Naive thymus-derived CD4-positive, alpha-beta T cell (primary cell): ENCODE data around the gene CRTC1. TPM values are rescaled to one million over a fixed set of nuclear protein-coding genes. Genes with fewer than 3 reads are reported as not detected.

Experiments used
- ATAC-seq: fragments of 150-1000 bp; cut with Tn5 transposase; 2 replicates; pipeline ENCODE4 v1.10.0; 2021; ENCODE audit warnings: mild to moderate bottlenecking, moderate library complexity
- CTCF ChIA-PET: fragments of 350-600 bp; sonication (Branson Sonifier 250); formaldehyde crosslinking; loops from one replicate; lab custom pipeline; 2021; ENCODE audit warnings: antibody characterized with exemption; lab: Charles Lee
- POLR2A ChIA-PET: fragments of 350-600 bp; sonication (Branson Sonifier 250); formaldehyde crosslinking; loops from one replicate; lab custom pipeline; 2021; ENCODE audit warnings: antibody characterized with exemption, inconsistent platforms; lab: Charles Lee
- DNase-seq, 9 donors: peaks; one replicate each; pipeline versions ENCODE4 v3.0.0 to v3.0.0-alpha.2; 2020 to 2022; ENCODE audit warnings: mixed read lengths in 1 of 9
- H3K27ac ChIP-seq: one replicate; pipeline ENCODE4 v1.7.0; 2013; ENCODE audit warnings: mild to moderate bottlenecking, low read depth, low read length, moderate library complexity
- H3K27me3 ChIP-seq, 2 donors: one replicate each; pipeline ENCODE4 v1.7.0; 2013; ENCODE audit warnings: low read length in 2 of 2, mild to moderate bottlenecking in 2 of 2, moderate library complexity in 2 of 2; ENCODE audit not compliant: control insufficient read depth in 2 of 2, insufficient read depth in 2 of 2
- H3K36me3 ChIP-seq, 3 experiments: 1 replicate in 2 of 3; 2 replicates in 1 of 3; pipeline ENCODE4 v1.7.0; 2013; ENCODE audit warnings: low read length in 3 of 3, mild to moderate bottlenecking in 3 of 3, moderate library complexity in 1 of 3; ENCODE audit not compliant: insufficient read depth in 3 of 3, control insufficient read depth in 2 of 3
- H3K4me1 ChIP-seq, 2 donors: one replicate each; pipeline ENCODE4 v1.7.0; 2013; ENCODE audit warnings: low read length in 2 of 2, mild to moderate bottlenecking in 2 of 2, moderate library complexity in 1 of 2; ENCODE audit not compliant: control insufficient read depth in 2 of 2, insufficient read depth in 2 of 2
- H3K4me3 ChIP-seq: 2 replicates; pipeline ENCODE4 v1.7.0; 2013; ENCODE audit warnings: mild to moderate bottlenecking, low read length
- H3K9me3 ChIP-seq, 3 experiments: 1 replicate in 2 of 3; 2 replicates in 1 of 3; pipeline ENCODE4 v1.7.0; 2013; ENCODE audit warnings: low read length in 3 of 3; ENCODE audit not compliant: control insufficient read depth in 2 of 3
- H3K27ac Mint-ChIP-seq, 9 donors: one replicate each; pipeline ENCODE4 v1.8.0; 2020 to 2022; ENCODE audit warnings: mixed read lengths in 9 of 9, mild to moderate bottlenecking in 8 of 9, moderate library complexity in 5 of 9, inconsistent platforms in 2 of 9
- H3K27me3 Mint-ChIP-seq, 5 donors: one replicate each; pipeline ENCODE4 v1.8.0; 2021 to 2022; ENCODE audit warnings: mixed read lengths in 5 of 5, mild to moderate bottlenecking in 1 of 5
- H3K36me3 Mint-ChIP-seq, 5 donors: one replicate each; pipeline ENCODE4 v1.8.0; 2020 to 2022; ENCODE audit warnings: mixed read lengths in 5 of 5, mild to moderate bottlenecking in 3 of 5, inconsistent platforms in 1 of 5
- H3K4me1 Mint-ChIP-seq, 7 donors: one replicate each; pipeline ENCODE4 v1.8.0; 2020 to 2022; ENCODE audit warnings: mixed read lengths in 7 of 7, mild to moderate bottlenecking in 3 of 7, inconsistent platforms in 1 of 7
- H3K4me3 Mint-ChIP-seq, 10 donors: one replicate each; pipeline ENCODE4 v1.8.0; 2020 to 2022; ENCODE audit warnings: mild to moderate bottlenecking in 10 of 10, mixed read lengths in 10 of 10, moderate library complexity in 6 of 10, inconsistent platforms in 2 of 10
- H3K9me3 Mint-ChIP-seq, 11 donors: one replicate each; pipeline ENCODE4 v1.8.0; 2020 to 2022; ENCODE audit warnings: mixed read lengths in 11 of 11, mild to moderate bottlenecking in 4 of 11, inconsistent platforms in 1 of 11, moderate library complexity in 1 of 11
- intact Hi-C, 2 donors: fragments of 100-400 bp; cut with micrococcal nuclease; formaldehyde crosslinking; loops; one replicate each; pipeline ENCODE4 v1.15.1; 2023
- polyA plus RNA-seq, 2 donors: library from polyadenylated mRNA; unstranded; fragments of 300-500 nt; fragmentation: Illumina TruSeq; gene quantifications; one replicate each; pipeline ENCODE4 v1.2.3, GENCODE V29; 2021
- total RNA-seq, 6 experiments: library from RNA in 5 of 6; stranded (reverse) in 5 of 6; gene quantifications; 1 replicate in 5 of 6; 2 replicates in 1 of 6; pipeline ENCODE4 v1.2.3 and lab custom pipeline; 2021 to 2026

CRTC1 gene
- total and polyA plus RNA-seq, 7 experiments from 2014 or later = 0.97 to 23.4 (median 20.5) TPM

DNA sequence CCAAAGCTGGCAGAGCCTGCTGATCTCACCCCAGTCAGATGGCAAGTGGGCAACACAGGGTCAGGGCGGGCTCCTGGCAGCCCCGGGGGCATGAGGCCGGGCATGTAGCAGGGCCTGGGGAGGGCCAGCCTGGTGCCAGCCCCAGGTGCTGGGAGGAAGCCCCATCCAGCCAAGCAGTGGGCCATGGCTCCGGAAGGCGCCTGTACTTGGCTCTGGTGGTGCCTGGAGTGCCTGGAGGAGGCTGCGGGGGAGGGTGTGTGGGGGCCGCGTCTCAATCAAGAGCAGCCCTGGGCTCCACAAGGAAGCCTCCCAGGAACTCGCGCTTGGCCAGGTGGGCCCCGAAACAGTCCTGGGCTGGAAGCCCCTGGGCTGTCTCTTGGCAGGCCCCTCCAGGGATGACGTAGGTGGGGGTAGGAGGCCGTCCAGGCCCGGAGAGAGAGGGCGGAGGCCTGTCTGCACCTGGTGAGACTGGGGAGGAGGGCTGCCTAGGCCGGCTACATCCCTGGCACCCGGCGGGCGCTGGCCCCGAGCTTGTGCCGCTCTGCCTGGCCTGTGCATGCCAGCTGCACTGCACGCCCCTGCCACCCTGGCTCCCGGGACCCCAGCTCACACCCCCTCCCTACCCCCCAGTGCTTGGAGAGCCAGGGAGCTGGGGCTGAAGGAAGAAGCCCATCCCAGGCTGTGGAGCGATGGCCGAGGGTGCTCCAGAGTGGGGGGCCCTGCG, 61.7 kb downstream of the CRTC1 start:
- H3K36me3 ChIP-seq = peaks cover 0 to 19% (median 0%) of the 10 kb centered on the region in 3 experiments
- Mint-ChIP-seq H3K36me3 (peaks cover 0 to 5% (median 4%) of the 10 kb centered on the region in 5 donors), H3K9me3 (no peaks in the 10 kb centered on the region), H3K27me3 (no peaks in the 10 kb centered on the region), H3K4me3 (no peak overlapping the region), H3K4me1 (peaks cover 0 to 6% (median 0%) of the 10 kb centered on the region in 7 donors), H3K27ac (no peak overlapping the region)
- ChIA-PET CTCF (no interaction called here), POLR2A (no interaction called here)
- no peak overlapping the region for H3K4me3 ChIP-seq
- no peak overlapping the region for H3K27ac ChIP-seq
- intact Hi-C loops = no loop called here
- no peaks in the 10 kb centered on the region for H3K27me3 ChIP-seq
- DNase-seq (no peak), ATAC-seq (no peak)
- H3K4me1 ChIP-seq = no peaks in the 10 kb centered on the region
- H3K9me3 ChIP-seq = no peaks in the 10 kb centered on the region

DNA sequence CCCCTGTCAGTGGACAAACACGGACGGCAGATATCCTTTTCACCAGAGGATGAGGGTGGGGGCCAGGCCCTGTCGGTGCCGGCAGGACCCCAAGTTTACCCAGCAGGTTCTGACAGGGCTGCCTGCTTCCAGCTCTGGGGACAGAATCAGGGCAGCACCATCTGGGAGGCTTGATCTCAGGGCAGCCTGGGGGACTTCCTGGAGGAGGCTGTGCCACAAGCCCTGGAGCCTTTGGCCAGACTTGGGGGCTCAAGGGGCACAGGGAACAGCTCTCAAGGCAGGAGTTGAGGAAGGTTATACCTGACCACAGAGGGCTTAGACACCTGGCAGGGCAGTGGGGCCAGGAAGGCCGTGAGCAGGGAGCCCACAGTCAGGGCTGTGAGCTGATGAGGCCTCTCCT, 62.5 kb downstream of the CRTC1 start:
- intact Hi-C loops = no loop called here
- Histone ChIP-seq H3K27ac (no peak overlapping the region), H3K4me3 (no peak overlapping the region), H3K4me1 (no peaks in the 10 kb centered on the region), H3K9me3 (no peaks in the 10 kb centered on the region), H3K27me3 (no peaks in the 10 kb centered on the region), H3K36me3 (peaks cover 0 to 27% (median 0%) of the 10 kb centered on the region in 3 experiments)
- ATAC-seq (no peak), DNase-seq (no peak)
- Mint-ChIP-seq H3K27me3 (no peaks in the 10 kb centered on the region), H3K36me3 (peaks cover 0 to 9% (median 8%) of the 10 kb centered on the region in 5 donors), H3K27ac (no peak overlapping the region), H3K4me3 (no peak overlapping the region), H3K9me3 (no peaks in the 10 kb centered on the region), H3K4me1 (no peaks in the 10 kb centered on the region)
- ChIA-PET CTCF (no interaction called here), POLR2A (no interaction called here)

DNA sequence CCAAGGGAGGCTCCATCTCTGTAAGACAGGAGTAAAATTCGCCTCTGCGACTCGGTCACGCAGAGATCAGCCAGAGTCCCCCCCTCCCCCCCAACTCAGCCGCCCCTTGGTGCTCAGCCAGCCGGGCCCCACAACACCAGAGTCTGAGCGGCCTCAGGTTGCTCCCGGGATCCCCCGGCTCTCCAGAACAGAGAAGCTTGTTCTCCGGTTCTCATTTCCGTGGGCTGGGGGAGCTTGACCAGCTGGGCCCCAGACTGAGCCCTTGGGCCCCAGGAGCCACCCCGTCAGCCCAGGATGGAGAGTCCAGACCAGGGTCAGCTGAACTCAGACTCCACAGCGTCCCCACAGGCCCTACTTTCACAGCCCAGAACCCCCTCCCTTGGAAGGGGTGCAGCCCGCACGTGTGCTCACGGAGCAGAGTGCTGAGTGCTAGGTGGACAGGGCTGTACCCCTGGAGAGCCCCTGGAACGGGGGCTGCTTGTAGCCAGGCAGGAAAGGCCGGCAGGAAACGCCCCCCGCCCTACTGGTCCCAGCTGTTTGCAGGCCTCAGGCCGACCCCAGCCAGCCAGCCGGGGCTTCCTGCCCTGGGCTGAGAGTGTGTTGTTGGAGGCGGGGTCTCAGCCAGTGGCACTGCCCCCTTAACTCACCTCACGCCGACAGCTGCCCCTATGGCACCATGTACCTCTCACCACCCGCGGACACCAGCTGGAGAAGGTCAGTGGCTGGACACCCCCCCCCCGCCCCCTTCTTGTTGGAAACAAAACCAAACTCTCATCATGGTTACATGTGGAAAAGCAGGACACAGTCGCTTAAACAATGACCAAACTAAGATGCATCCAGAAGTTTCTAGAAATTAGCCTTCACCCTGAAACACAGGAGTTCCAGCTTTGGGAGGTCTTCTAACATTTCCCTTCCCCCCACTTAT, 63.2 kb downstream of the CRTC1 start:
- Histone ChIP-seq H3K27me3 (no peaks in the 10 kb centered on the region), H3K9me3 (no peaks in the 10 kb centered on the region), H3K36me3 (peaks cover 0 to 34% (median 0%) of the 10 kb centered on the region in 3 experiments), H3K27ac (no peak overlapping the region), H3K4me1 (no peaks in the 10 kb centered on the region), H3K4me3 (no peak overlapping the region)
- POLR2A ChIA-PET = no interaction called here
- CTCF ChIA-PET = no interaction called here
- Mint-ChIP-seq H3K4me3 (no peak overlapping the region), H3K36me3 (peaks cover 0 to 13% (median 8%) of the 10 kb centered on the region in 5 donors), H3K27me3 (no peaks in the 10 kb centered on the region), H3K27ac (no peak overlapping the region), H3K9me3 (no peaks in the 10 kb centered on the region), H3K4me1 (no peaks in the 10 kb centered on the region)
- ATAC-seq (no peak), DNase-seq (no peak)
- intact Hi-C loops = no loop called here

DNA sequence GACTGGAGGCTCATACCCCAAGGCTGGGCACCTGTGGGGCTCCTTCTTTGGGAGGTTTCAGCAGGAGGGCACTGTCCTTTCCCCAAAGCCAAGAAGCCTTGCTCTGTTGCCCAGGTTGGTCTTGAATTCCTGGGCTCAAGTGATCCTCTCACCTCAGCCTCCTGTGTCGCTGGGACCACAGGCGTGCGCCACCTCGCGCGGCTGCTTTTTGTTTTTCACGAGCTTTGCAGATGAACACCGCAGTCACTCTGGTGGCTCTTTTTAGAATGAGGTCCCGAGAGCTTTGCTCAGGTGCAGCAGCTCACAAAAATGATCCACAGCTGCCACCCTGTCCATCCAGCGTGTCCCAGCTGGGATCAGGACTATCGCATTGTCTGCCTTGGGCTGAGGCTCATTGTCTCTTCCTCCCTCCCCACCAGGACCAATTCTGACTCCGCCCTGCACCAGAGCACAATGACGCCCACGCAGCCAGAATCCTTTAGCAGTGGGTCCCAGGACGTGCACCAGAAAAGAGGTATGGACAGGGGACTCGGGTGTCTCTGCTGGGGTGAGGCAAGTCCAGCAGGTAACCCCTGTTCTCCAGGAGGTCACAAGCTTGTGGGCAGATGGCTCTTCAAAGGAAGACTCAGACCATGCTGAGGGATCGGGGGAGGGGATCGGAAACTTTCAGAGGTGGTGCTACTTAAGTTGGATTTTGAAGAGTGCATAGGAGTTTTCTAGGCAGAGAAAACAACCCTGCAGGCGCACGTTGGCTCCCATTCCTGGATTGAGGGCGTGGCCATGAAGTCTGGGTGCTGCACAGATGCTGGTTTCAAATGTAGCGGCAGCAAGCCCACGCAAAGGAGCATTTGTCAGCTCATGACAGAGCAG, 66.1 kb downstream of the CRTC1 start:
- Histone ChIP-seq H3K27ac (no peak overlapping the region), H3K9me3 (no peaks in the 10 kb centered on the region), H3K4me3 (no peak overlapping the region), H3K27me3 (no peaks in the 10 kb centered on the region), H3K4me1 (no peaks in the 10 kb centered on the region), H3K36me3 (peaks cover 0 to 34% (median 0%) of the 10 kb centered on the region in 3 experiments)
- Mint-ChIP-seq H3K27me3 (no peaks in the 10 kb centered on the region), H3K36me3 (peaks cover 0 to 28% (median 11%) of the 10 kb centered on the region in 5 donors), H3K4me1 (no peaks in the 10 kb centered on the region), H3K27ac (peak overlapping the region in 1 of 9 donors; percentile 4), H3K9me3 (no peaks in the 10 kb centered on the region), H3K4me3 (no peak overlapping the region)
- no peak for ATAC-seq
- POLR2A ChIA-PET = interaction anchor here (0.7 to 1.0 kb wide), 2 partner anchors 8 to 41 kb away, joined by 3 read pairs; no protein-coding TSS in a partner anchor
- DNase-seq = no peak
- CTCF ChIA-PET = no interaction called here
- intact Hi-C loops = no loop called here

DNA sequence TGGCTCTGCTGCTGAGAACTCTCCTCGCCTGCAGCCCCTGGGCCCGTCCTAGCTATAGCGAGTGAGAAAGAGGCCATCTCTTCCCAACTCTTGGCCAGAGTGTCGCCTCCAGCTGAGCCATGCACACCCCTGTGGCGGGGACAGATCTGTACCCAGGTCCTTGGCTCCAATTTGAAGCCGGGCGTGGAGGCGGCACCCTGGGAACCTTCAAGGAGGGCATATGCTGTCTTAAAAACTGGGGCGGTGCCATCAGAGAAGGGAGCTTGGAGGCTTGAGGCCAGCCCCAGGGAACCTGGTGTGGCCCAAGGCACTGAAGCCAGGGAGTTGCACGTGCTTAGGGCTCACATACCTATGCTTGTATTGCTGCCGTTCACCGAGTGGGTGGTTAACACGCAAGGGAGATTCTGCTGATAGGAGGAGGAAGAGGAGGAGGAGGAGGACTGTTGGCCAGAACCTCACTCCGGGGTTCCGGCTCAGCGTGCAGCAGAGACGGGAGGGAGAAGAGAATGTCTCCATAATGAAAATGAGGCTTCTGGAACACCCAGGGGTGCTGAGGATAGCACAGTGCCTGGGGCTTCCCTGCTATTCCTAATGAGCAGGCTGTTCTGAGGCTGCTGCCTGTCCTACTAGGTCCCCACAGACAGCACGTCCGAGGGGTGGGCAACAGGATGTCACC, 67.0 kb downstream of the CRTC1 start:
- Mint-ChIP-seq H3K4me1 (no peaks in the 10 kb centered on the region), H3K4me3 (no peak overlapping the region), H3K9me3 (no peaks in the 10 kb centered on the region), H3K27ac (no peak overlapping the region), H3K27me3 (no peaks in the 10 kb centered on the region), H3K36me3 (peaks cover 0 to 29% (median 11%) of the 10 kb centered on the region in 5 donors)
- H3K36me3 ChIP-seq = peaks cover 0 to 34% (median 0%) of the 10 kb centered on the region in 3 experiments
- ChIA-PET CTCF (no interaction called here), POLR2A (interaction anchor here (0.7 kb wide), 1 partner anchor 8 kb away, joined by 3 read pairs; no protein-coding TSS in a partner anchor)
- no peaks in the 10 kb centered on the region for H3K4me1 ChIP-seq
- H3K27me3 ChIP-seq = no peaks in the 10 kb centered on the region
- no peak for DNase-seq
- no peak overlapping the region for H3K4me3 ChIP-seq
- H3K27ac ChIP-seq = no peak overlapping the region
- no peaks in the 10 kb centered on the region for H3K9me3 ChIP-seq
- no peak for ATAC-seq
- intact Hi-C loops = no loop called here

DNA sequence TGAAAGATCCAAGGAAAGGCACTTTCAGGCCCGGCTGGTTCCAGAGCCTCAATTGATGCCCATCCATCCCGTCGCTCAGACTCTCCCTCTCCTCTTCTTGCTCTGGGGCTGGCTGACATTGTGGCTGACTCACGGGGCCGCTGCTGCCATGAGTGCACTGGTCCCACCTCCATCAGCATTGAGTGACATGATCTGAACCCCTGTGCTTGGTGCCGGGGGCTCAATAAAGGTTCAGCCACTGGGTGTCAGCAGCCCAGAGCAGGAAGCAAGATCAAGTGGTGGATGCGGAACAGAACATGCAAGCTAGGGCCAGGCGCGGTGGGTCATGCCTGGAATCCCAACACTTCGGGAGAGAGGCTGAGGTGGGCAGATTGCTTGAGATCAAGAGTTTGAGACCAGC, 68.1 kb downstream of the CRTC1 start:
- Mint-ChIP-seq H3K4me3 (no peak overlapping the region), H3K36me3 (peaks cover 0 to 32% (median 11%) of the 10 kb centered on the region in 5 donors), H3K27me3 (no peaks in the 10 kb centered on the region), H3K4me1 (no peaks in the 10 kb centered on the region), H3K9me3 (no peaks in the 10 kb centered on the region), H3K27ac (no peak overlapping the region)
- intact Hi-C loops = no loop called here
- no peaks in the 10 kb centered on the region for H3K9me3 ChIP-seq
- H3K36me3 ChIP-seq = peaks cover 0 to 34% (median 0%) of the 10 kb centered on the region in 3 experiments
- no peak overlapping the region for H3K27ac ChIP-seq
- DNase-seq (no peak), ATAC-seq (no peak)
- no peak overlapping the region for H3K4me3 ChIP-seq
- CTCF ChIA-PET = no interaction called here
- H3K4me1 ChIP-seq = no peaks in the 10 kb centered on the region
- no peaks in the 10 kb centered on the region for H3K27me3 ChIP-seq
- POLR2A ChIA-PET = no interaction called here
